MM.1S (cell line): Measurements from ENCODE around the gene KAZALD1.

Experiments
- DNase-seq: peaks from one replicate; pipeline ENCODE4 v3.0.0-alpha.2; 2015
- H2AFZ ChIP-seq: fragments of 300-600 bp; sonication (generic); 2 replicates; pipeline ENCODE4 v1.6.0; 2016; ENCODE audit warnings: antibody characterized with exemption, low read length
- H3F3A ChIP-seq: fragments of 300-600 bp; sonication (generic); 2 replicates; pipeline ENCODE4 v1.6.1; 2016; ENCODE audit warnings: mild to moderate bottlenecking, antibody characterized with exemption, low read length, moderate library complexity, mixed read lengths; ENCODE audit not compliant: insufficient read depth
- H3K27ac ChIP-seq: fragments of 300-600 bp; sonication (generic); 2 replicates; pipeline ENCODE4 v1.5.1; 2016; ENCODE audit warnings: mild to moderate bottlenecking, low read length
- H3K27me3 ChIP-seq: fragments of 300-600 bp; sonication (generic); replicated peaks from 2 replicates; pipeline ENCODE4 v1.6.0; 2016; ENCODE audit warnings: low read length; ENCODE audit not compliant: insufficient read depth
- H3K36me3 ChIP-seq: fragments of 300-600 bp; sonication (generic); replicated peaks from 2 replicates; pipeline ENCODE4 v1.6.1; 2016; ENCODE audit warnings: mild to moderate bottlenecking, low read length, mixed read lengths; ENCODE audit not compliant: insufficient read depth
- H3K4me1 ChIP-seq: fragments of 300-600 bp; sonication (generic); 2 replicates; pipeline ENCODE4 v1.6.1; 2016; ENCODE audit warnings: low read length, mixed read lengths
- H3K4me2 ChIP-seq: fragments of 300-600 bp; sonication (generic); 2 replicates; pipeline ENCODE4 v1.6.0; 2016; ENCODE audit warnings: low read depth, low read length
- H3K4me3 ChIP-seq: fragments of 300-600 bp; sonication (generic); 2 replicates; pipeline ENCODE4 v1.5.1; 2016; ENCODE audit warnings: low read length, mixed read lengths
- H3K79me2 ChIP-seq: fragments of 300-600 bp; sonication (generic); 2 replicates; pipeline ENCODE4 v1.6.1; 2016; ENCODE audit warnings: mixed run types, low read length, mixed read lengths
- H3K9ac ChIP-seq: fragments of 300-600 bp; sonication (generic); 2 replicates; pipeline ENCODE4 v1.6.1; 2016; ENCODE audit warnings: low read length, mixed read lengths
- H3K9me2 ChIP-seq: fragments of 300-600 bp; sonication (generic); replicated peaks from 2 replicates; pipeline ENCODE4 v1.6.1; 2016; ENCODE audit warnings: mild to moderate bottlenecking, low read length, mixed read lengths; ENCODE audit not compliant: insufficient read depth
- H3K9me3 ChIP-seq: fragments of 300-600 bp; sonication (generic); replicated peaks from 2 replicates; pipeline ENCODE4 v1.6.1; 2016; ENCODE audit warnings: mild to moderate bottlenecking, low read length, mixed read lengths; ENCODE audit not compliant: insufficient read depth
- H4K20me1 ChIP-seq: fragments of 300-600 bp; sonication (generic); 2 replicates; pipeline ENCODE4 v1.6.1; 2016; ENCODE audit warnings: mild to moderate bottlenecking, low read length, moderate library complexity, mixed read lengths; ENCODE audit not compliant: insufficient read depth
- EZH2 ChIP-seq: fragments of 300-600 bp; sonication (generic); optimal IDR thresholded peaks from 2 replicates; pipeline ENCODE3; 2017; ENCODE audit warnings: low read depth, mild to moderate bottlenecking, antibody characterized with exemption, low read length, mixed read lengths
- EZH2phosphoT487 ChIP-seq: fragments of 300-600 bp; sonication (generic); IDR thresholded peaks from 2 replicates; pipeline ENCODE4 v1.6.1; 2018; ENCODE audit warnings: antibody characterized with exemption, low read length
- TF ChIP-seq, protein P1 (sequence below): fragments of 300-600 bp; sonication (generic); IDR thresholded peaks from 2 replicates; pipeline ENCODE4 v1.5.1; 2016; ENCODE audit warnings: antibody characterized with exemption, low read length, mixed read lengths

Gene KAZALD1

DNA sequence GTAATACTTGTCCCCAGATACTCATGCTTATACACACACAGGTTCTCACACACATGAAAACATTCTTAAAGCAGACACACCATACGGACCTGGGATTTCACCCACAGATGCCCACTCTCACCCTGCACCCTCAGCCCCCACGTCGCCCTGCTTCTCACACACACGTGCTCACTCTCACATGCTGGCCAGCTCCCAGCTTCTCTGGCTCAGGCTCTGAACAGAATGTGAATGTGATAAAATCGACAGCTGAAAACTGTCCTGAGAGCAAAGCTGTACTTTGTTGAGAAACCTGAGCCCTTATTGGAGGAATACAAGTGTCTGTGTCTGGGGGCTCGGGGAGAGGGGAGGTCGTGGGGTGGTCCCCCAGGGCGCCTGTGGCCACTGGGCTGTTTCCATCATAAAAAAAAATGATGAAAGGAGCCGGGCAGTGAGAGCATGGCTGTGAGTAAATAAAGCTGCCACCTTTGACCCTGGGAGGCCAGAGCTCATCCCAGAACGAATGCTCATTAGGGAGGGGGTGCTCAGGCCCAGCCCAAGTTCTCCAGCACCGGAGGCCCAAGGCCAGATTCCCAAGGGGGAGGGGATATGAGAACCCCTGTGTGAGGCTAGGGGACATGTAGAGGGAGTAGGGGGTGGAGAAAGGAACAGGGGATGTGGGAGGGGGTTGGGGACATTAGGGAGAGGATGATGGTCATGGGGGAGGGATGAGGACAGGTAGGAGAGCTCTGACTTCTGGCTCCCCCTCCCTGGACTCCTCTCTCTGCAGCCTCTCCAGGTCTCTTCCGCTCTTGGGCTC lies 51.2 kb downstream of the KAZALD1 start:
- no peak overlapping the region for H3K27ac ChIP-seq
- H3K27me3 ChIP-seq: peaks cover 27% of the 10 kb centered on the region; the same call in 1 of the 2 replicates
- H3K4me1 ChIP-seq: no peaks in the 10 kb centered on the region
- H3K4me3 ChIP-seq: no peak overlapping the region
- no peak for DNase-seq
- H3K36me3 ChIP-seq: no peaks in the 10 kb centered on the region
- H3K9me2 ChIP-seq: no peaks in the 10 kb centered on the region
- H3K9ac ChIP-seq: no peak overlapping the region
- no peaks in the 10 kb centered on the region for H4K20me1 ChIP-seq
- H3K79me2 ChIP-seq: no peaks in the 10 kb centered on the region
- no peak overlapping the region for H3K4me2 ChIP-seq
- no peaks in the 10 kb centered on the region for H3F3A ChIP-seq
- H3K9me3 ChIP-seq: no peaks in the 10 kb centered on the region
- no peak overlapping the region for H2AFZ ChIP-seq
- TF ChIP-seq EZH2phosphoT487 (no peak), EZH2 (no peak)
- TF ChIP-seq, protein P1, sequence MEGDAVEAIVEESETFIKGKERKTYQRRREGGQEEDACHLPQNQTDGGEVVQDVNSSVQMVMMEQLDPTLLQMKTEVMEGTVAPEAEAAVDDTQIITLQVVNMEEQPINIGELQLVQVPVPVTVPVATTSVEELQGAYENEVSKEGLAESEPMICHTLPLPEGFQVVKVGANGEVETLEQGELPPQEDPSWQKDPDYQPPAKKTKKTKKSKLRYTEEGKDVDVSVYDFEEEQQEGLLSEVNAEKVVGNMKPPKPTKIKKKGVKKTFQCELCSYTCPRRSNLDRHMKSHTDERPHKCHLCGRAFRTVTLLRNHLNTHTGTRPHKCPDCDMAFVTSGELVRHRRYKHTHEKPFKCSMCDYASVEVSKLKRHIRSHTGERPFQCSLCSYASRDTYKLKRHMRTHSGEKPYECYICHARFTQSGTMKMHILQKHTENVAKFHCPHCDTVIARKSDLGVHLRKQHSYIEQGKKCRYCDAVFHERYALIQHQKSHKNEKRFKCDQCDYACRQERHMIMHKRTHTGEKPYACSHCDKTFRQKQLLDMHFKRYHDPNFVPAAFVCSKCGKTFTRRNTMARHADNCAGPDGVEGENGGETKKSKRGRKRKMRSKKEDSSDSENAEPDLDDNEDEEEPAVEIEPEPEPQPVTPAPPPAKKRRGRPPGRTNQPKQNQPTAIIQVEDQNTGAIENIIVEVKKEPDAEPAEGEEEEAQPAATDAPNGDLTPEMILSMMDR: no peak

DNA sequence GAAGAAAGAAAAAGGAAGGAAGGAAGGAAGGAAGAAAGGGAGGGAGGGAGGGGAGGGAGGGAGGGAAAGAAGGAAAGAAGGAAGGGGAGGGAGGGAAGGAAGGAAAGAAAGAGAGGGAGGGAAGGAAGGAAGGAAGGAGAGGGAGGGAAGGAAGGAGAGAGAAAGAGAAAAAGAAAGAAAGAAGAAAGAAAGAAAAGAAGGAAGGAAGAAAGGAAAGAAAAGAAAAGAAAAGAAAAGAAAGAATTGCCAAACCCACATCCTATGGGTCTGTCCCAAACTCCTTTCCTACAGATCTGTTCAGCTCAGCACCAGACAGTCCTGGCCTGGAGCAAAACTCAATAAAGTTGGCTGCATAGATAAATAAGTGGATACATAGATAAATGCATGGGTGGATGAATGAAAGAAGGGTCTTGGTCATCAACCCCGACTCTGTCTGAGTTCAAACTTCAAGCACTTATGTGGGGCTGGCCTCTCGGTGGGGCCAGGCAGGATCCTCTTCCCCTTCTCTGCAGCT lies 52.2 kb downstream of the KAZALD1 start:
- DNase-seq: no peak
- Histone ChIP-seq H3K27me3 (peaks cover 23% of the 10 kb centered on the region; the same call in 1 of the 2 replicates), H3K4me3 (no peak overlapping the region)

DNA sequence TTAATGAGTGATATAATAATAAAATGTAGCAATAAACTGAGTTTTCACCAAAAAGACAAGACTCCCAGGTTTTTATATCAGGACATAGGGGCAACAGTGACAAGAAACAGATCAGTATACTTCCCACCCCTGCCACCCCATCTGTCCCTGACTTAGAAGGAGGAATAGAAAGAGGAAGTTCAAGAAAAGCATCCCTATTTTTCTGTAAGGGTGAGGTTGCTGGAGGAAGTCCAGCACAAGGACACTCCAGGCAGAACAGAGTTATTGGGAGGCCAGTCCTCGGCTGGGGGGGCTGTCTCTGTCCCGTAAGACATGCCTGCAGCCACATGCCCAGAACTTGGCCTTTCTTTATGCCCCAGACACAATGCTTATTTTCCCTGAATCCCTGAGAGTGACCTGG lies 52.9 kb downstream of the KAZALD1 start:
- Histone ChIP-seq H3K27me3 (peaks cover 23% of the 10 kb centered on the region; the same call in 1 of the 2 replicates), H3K9ac (no peak overlapping the region)

More for the DNA sequence above, 52.2 kb downstream of the KAZALD1 start:
- Histone ChIP-seq H3K79me2 (no peaks in the 10 kb centered on the region), H3K4me2 (no peak overlapping the region), H3F3A (no peaks in the 10 kb centered on the region), H2AFZ (no peak overlapping the region), H3K27ac (no peak overlapping the region), H4K20me1 (no peaks in the 10 kb centered on the region), H3K9me3 (no peaks in the 10 kb centered on the region), H3K9ac (no peak overlapping the region), H3K9me2 (no peaks in the 10 kb centered on the region), H3K4me1 (no peaks in the 10 kb centered on the region), H3K36me3 (no peaks in the 10 kb centered on the region)
- no peak for TF ChIP-seq EZH2
- TF ChIP-seq EZH2phosphoT487: no peak
- TF ChIP-seq, protein P1: no peak

More for the DNA sequence above, 52.9 kb downstream of the KAZALD1 start:
- Histone ChIP-seq H3K9me3 (no peaks in the 10 kb centered on the region), H4K20me1 (no peaks in the 10 kb centered on the region), H3K4me1 (no peaks in the 10 kb centered on the region), H3K27ac (no peak overlapping the region), H3K79me2 (no peaks in the 10 kb centered on the region), H2AFZ (no peak overlapping the region), H3K4me3 (no peak overlapping the region), H3K4me2 (no peak overlapping the region), H3K9me2 (no peaks in the 10 kb centered on the region), H3F3A (no peaks in the 10 kb centered on the region), H3K36me3 (no peaks in the 10 kb centered on the region)
- DNase-seq: no peak
- TF ChIP-seq EZH2 (no peak), EZH2phosphoT487 (no peak)
- TF ChIP-seq, protein P1: no peak
